Mesenchymal stem cell (in vitro differentiated cells and primary cell): ENCODE data around the gene MYH1. TPM values are rescaled to one million over a fixed set of nuclear protein-coding genes. Genes with fewer than 3 reads are reported as not detected.

Experiments
- DNase-seq: peaks from one replicate; pipeline ENCODE4 v3.0.0-alpha.2; 2013
- H2AFZ ChIP-seq: one replicate; pipeline ENCODE4 v1.6.1; 2013; ENCODE audit warnings: low read depth, mild to moderate bottlenecking, control low read depth, inconsistent platforms, low read length, moderate library complexity
- H2AK5ac ChIP-seq: 2 replicates; pipeline ENCODE4 v1.6.1; 2013; ENCODE audit warnings: low read length, moderate library complexity, mild to moderate bottlenecking, inconsistent platforms; ENCODE audit not compliant: severe bottlenecking
- H2BK120ac ChIP-seq: one replicate; pipeline ENCODE4 v1.6.1; 2013; ENCODE audit warnings: low read depth, mild to moderate bottlenecking, inconsistent platforms, low read length, moderate library complexity
- H2BK12ac ChIP-seq, 2 experiments: one replicate each; pipeline ENCODE4 v1.6.1; 2013; ENCODE audit warnings: inconsistent platforms in 2 of 2, low read length in 2 of 2, mild to moderate bottlenecking in 2 of 2, moderate library complexity in 2 of 2, control low read depth in 1 of 2
- H2BK15ac ChIP-seq: one replicate; pipeline ENCODE4 v1.6.1; 2013; ENCODE audit warnings: mild to moderate bottlenecking, low read depth, inconsistent platforms; ENCODE audit not compliant: poor library complexity, severe bottlenecking
- H2BK5ac ChIP-seq: 2 replicates; pipeline ENCODE4 v1.6.1; 2013; ENCODE audit warnings: low read depth, mild to moderate bottlenecking, low read length, control low read depth, inconsistent platforms; ENCODE audit not compliant: poor library complexity, severe bottlenecking
- H3K14ac ChIP-seq, 2 experiments: one replicate each; pipeline ENCODE4 v1.6.1; 2013; ENCODE audit warnings: inconsistent platforms in 2 of 2, low read length in 2 of 2, control low read depth in 1 of 2, mild to moderate bottlenecking in 1 of 2, moderate library complexity in 1 of 2
- H3K18ac ChIP-seq, 2 experiments: one replicate each; pipeline ENCODE4 v1.6.1; 2013; ENCODE audit warnings: inconsistent platforms in 2 of 2, low read length in 2 of 2, control low read depth in 1 of 2, low read depth in 1 of 2, mild to moderate bottlenecking in 1 of 2
- H3K23ac ChIP-seq, 2 experiments: one replicate each; pipeline ENCODE4 v1.6.1; 2013; ENCODE audit warnings: inconsistent platforms in 2 of 2, low read length in 2 of 2, mild to moderate bottlenecking in 2 of 2, moderate library complexity in 2 of 2, control low read depth in 1 of 2
- H3K27ac ChIP-seq: 2 replicates; pipeline ENCODE4 v1.5.1; 2013; ENCODE audit warnings: mild to moderate bottlenecking, moderate library complexity, low read length, control low read depth, inconsistent platforms; ENCODE audit not compliant: poor library complexity, severe bottlenecking
- H3K27me3 ChIP-seq, 2 experiments: 2 replicates each; pipeline versions ENCODE4 v1.6.1 to v1.7.0; 2013; ENCODE audit warnings: low read length in 2 of 2, mild to moderate bottlenecking in 2 of 2, moderate library complexity in 2 of 2, control low read depth in 1 of 2, inconsistent platforms in 1 of 2; ENCODE audit not compliant: control insufficient read depth in 1 of 2, insufficient read depth in 1 of 2
- H3K36me3 ChIP-seq, 2 experiments: 2 replicates each; pipeline versions ENCODE4 v1.6.1 to v1.7.0; 2013; ENCODE audit warnings: low read length in 2 of 2, control low read depth in 1 of 2, inconsistent platforms in 1 of 2, low read depth in 1 of 2, mild to moderate bottlenecking in 1 of 2; ENCODE audit not compliant: insufficient read depth in 2 of 2, control insufficient read depth in 1 of 2
- H3K4ac ChIP-seq, 2 experiments: one replicate each; pipeline ENCODE4 v1.6.1; 2013; ENCODE audit warnings: inconsistent platforms in 2 of 2, low read length in 2 of 2, mild to moderate bottlenecking in 2 of 2, moderate library complexity in 2 of 2, control low read depth in 1 of 2, low read depth in 1 of 2
- H3K4me1 ChIP-seq: 2 replicates; pipeline ENCODE4 v1.6.1; 2013; ENCODE audit warnings: low read depth, low read length, control low read depth; ENCODE audit not compliant: control insufficient read depth, insufficient read depth
- H3K4me2 ChIP-seq: 2 replicates; pipeline ENCODE4 v1.6.1; 2013; ENCODE audit warnings: low read length, mild to moderate bottlenecking, inconsistent platforms; ENCODE audit not compliant: poor library complexity, severe bottlenecking
- H3K4me3 ChIP-seq, 2 experiments: 2 replicates each; pipeline versions ENCODE4 v1.5.1 to v1.7.0; 2013; ENCODE audit warnings: low read length in 2 of 2, mild to moderate bottlenecking in 2 of 2, control low read depth in 1 of 2, low read depth in 1 of 2; ENCODE audit not compliant: insufficient read depth in 1 of 2
- H3K79me1 ChIP-seq: replicated peaks from 2 replicates; pipeline ENCODE4 v1.6.1; 2013; ENCODE audit warnings: mild to moderate bottlenecking, control low read depth, low read length, inconsistent platforms; ENCODE audit not compliant: poor library complexity, severe bottlenecking
- H3K9ac ChIP-seq: 2 replicates; pipeline ENCODE4 v1.7.0; 2013; ENCODE audit warnings: mild to moderate bottlenecking, low read length, moderate library complexity
- H3K9me3 ChIP-seq: 2 replicates; pipeline ENCODE4 v1.7.0; 2013; ENCODE audit warnings: mild to moderate bottlenecking, low read length; ENCODE audit not compliant: control insufficient read depth
- H4K8ac ChIP-seq: one replicate; pipeline ENCODE4 v1.6.1; 2013; ENCODE audit warnings: inconsistent platforms, mild to moderate bottlenecking, low read length, moderate library complexity
- H4K91ac ChIP-seq: one replicate; pipeline ENCODE4 v1.6.1; 2013; ENCODE audit warnings: mild to moderate bottlenecking, low read length, inconsistent platforms
- WGBS: methylation state at CpG from one replicate; pipeline ENCODE4 v1.1.7; 2013; ENCODE audit warnings: mixed read lengths; 5-methylcytosine and 5-hydroxymethylcytosine counted together
- polyA plus RNA-seq, 2 experiments: library from polyadenylated mRNA; stranded (reverse); fragments of 200-250 nt; gene quantifications; one replicate each; pipeline ENCODE4 v1.2.3, GENCODE V29; 2013

Gene MYH1
- not detected for polyA plus RNA-seq (2013, experiment 1 of 2)
- polyA plus RNA-seq (2013, experiment 2 of 2): under 0.01 TPM

GRCh38 chr17:10518271-10519037 is at the start of gene MYH1:
MYH1 (minus strand) TSS chr17:10518542; CDS start chr17:10516642, 1,900 bp downstream.
- Histone ChIP-seq H3K27me3 (no peaks in the 10 kb centered on the region), H2AFZ (no peak within 1 kb of the TSS), H3K14ac (no peak within 1 kb of the TSS), H4K91ac (no peak within 1 kb of the TSS), H3K4me3 (no peak within 1 kb of the TSS), H3K4ac (no peak within 1 kb of the TSS), H3K4me1 (no peaks in the 10 kb centered on the region), H2BK12ac (no peak within 1 kb of the TSS), H2AK5ac (no peak within 1 kb of the TSS), H3K79me1 (no peaks in the 10 kb centered on the region), H3K9me3 (no peaks in the 10 kb centered on the region), H4K8ac (no peak within 1 kb of the TSS), H3K23ac (no peak within 1 kb of the TSS), H2BK5ac (no peak within 1 kb of the TSS), H3K36me3 (no peaks in the 10 kb centered on the region), H3K4me2 (no peak within 1 kb of the TSS), H2BK15ac (no peak within 1 kb of the TSS), H3K9ac (no peak within 1 kb of the TSS), H2BK120ac (no peak within 1 kb of the TSS), H3K18ac (no peak within 1 kb of the TSS), H3K27ac (no peak within 1 kb of the TSS)
- 87% methylated on average over 7 of the region's 11 CpGs for WGBS
- DNase-seq: no peak

GRCh38 chr17:10563991-10564660 is 45.8 kb upstream of the MYH1 start:
- no peak for DNase-seq
- Histone ChIP-seq H4K91ac (no peak overlapping the region), H3K27ac (no peak overlapping the region), H3K36me3 (no peaks in the 10 kb centered on the region), H2AFZ (no peak overlapping the region), H3K27me3 (no peaks in the 10 kb centered on the region), H3K4me1 (no peaks in the 10 kb centered on the region), H3K14ac (peak overlapping the region in 1 of 2 experiments; percentile 65), H3K4me2 (no peak overlapping the region), H2BK15ac (no peak overlapping the region), H2BK120ac (no peak overlapping the region), H4K8ac (no peak overlapping the region), H3K9me3 (no peaks in the 10 kb centered on the region), H3K18ac (no peak overlapping the region), H3K9ac (no peak overlapping the region), H3K4me3 (no peak overlapping the region), H2AK5ac (no peak overlapping the region), H3K79me1 (no peaks in the 10 kb centered on the region), H3K4ac (no peak overlapping the region), H2BK5ac (no peak overlapping the region), H2BK12ac (no peak overlapping the region), H3K23ac (no peak overlapping the region)
- WGBS: no CpG with 5 or more reads among the region's 2 CpGs

DNA sequence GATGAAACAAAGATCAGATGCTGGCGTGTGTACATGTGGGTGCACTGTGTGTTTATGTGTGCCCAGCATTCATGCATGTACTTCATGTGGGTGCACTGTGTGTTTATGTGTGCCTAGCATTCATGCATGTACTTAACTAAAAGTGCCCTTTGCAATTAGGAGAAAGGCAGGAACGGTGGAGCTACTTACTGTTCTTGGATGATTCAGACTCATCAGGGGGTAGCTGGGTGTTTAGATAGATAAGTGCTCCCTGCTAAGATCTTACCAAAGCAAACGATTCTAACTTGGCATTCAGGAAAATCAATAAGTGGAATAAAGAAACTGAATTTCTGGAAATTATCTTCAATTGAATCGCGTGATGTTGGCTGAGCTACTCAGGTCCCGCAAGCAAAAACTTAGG is 39.7 kb upstream of the MYH1 start:
- 87% methylated on average over 6 of the region's 6 CpGs for WGBS
- Histone ChIP-seq H3K14ac (no peak overlapping the region), H2BK15ac (no peak overlapping the region), H3K23ac (no peak overlapping the region), H2BK120ac (no peak overlapping the region), H2BK12ac (no peak overlapping the region), H3K27ac (no peak overlapping the region), H3K4ac (no peak overlapping the region), H3K36me3 (no peaks in the 10 kb centered on the region), H3K4me3 (no peak overlapping the region), H3K79me1 (no peaks in the 10 kb centered on the region), H2AFZ (no peak overlapping the region), H2BK5ac (no peak overlapping the region), H2AK5ac (no peak overlapping the region), H3K4me1 (no peaks in the 10 kb centered on the region), H4K91ac (no peak overlapping the region), H3K9ac (no peak overlapping the region), H3K18ac (no peak overlapping the region), H3K4me2 (no peak overlapping the region), H3K27me3 (no peaks in the 10 kb centered on the region), H4K8ac (no peak overlapping the region), H3K9me3 (no peaks in the 10 kb centered on the region)
- no peak for DNase-seq

GRCh38 chr17:10557422-10557821 is 39.1 kb upstream of the MYH1 start:
- Histone ChIP-seq H3K27me3 (no peaks in the 10 kb centered on the region), H3K79me1 (no peaks in the 10 kb centered on the region), H2AK5ac (no peak overlapping the region), H3K4ac (no peak overlapping the region), H2BK15ac (no peak overlapping the region), H3K4me3 (no peak overlapping the region), H2BK5ac (no peak overlapping the region), H2AFZ (no peak overlapping the region), H2BK12ac (no peak overlapping the region), H2BK120ac (no peak overlapping the region), H3K4me1 (no peaks in the 10 kb centered on the region), H3K9me3 (no peaks in the 10 kb centered on the region), H4K8ac (no peak overlapping the region), H3K36me3 (no peaks in the 10 kb centered on the region), H3K4me2 (no peak overlapping the region), H3K14ac (no peak overlapping the region), H3K18ac (no peak overlapping the region), H4K91ac (no peak overlapping the region), H3K23ac (no peak overlapping the region), H3K27ac (no peak overlapping the region), H3K9ac (peak overlapping the region; percentile 51)
- peak; percentile 21 for DNase-seq
- 53% methylated on average over 1 of the region's 1 CpG for WGBS
